ENCODE results near the gene GPR78. TPM values are rescaled to one million over a fixed set of nuclear protein-coding genes. Genes with fewer than 3 reads are reported as not detected.
"Not testable (repeated sequence)": the region's sequence is repeated elsewhere in the genome, so short reads cannot be mapped to it uniquely, and the experiment has no call there.

GPR78 gene
- polyA plus RNA-seq, 1 donor = 1.3 TPM

DNA sequence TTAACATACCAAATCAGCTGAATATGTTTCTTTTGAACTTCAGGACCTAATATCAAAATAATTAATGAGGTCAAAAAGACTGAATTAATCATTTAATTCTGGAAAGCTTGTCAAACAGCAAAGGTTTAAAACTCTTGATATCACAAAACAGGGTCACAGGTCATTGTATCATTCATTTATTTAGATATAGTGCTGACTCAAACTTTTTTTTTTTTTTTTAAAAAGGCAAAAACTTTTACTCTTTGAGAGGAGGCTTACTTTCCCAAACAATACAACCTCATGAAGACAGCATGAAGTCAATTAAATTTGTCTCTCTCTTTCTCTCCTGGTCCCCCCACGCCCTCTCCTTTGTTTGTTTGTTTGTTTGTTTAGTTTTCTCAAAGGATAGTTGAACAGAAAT lies 15.6 kb upstream of the GPR78 start:
- no peak for DNase-seq (ENCODE audit: low read depth)

DNA sequence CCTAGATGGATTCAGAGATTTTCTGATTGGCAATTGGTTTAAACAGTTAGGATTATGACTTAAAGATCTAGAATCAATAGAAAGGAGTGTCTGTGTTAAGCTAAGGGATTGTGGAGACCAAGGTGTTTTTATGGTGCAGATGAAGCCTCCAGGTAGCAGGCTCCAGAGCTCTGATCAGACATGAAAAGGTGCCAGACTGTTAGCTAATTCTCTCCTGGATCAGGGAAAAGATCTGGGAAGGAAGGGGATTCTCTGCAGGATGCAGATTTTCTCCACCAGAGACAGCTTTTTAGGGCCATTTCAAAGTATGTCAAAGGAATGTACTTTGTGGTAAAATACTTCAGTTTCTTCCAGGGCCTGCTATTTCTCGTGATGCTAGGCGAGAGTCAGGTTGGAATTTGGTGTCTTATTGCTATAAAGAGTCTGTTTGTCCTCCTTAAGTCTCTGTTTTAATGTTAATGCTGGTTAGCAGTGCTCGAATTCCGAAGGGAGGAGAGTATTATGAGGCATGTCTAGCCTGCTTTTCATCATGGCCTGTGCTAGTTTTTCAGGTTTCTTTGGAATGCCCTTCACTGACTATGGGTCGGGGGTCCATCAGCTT lies 12.0 kb upstream of the GPR78 start:
- DNase-seq (ENCODE audit: low read depth) = no peak

DNA sequence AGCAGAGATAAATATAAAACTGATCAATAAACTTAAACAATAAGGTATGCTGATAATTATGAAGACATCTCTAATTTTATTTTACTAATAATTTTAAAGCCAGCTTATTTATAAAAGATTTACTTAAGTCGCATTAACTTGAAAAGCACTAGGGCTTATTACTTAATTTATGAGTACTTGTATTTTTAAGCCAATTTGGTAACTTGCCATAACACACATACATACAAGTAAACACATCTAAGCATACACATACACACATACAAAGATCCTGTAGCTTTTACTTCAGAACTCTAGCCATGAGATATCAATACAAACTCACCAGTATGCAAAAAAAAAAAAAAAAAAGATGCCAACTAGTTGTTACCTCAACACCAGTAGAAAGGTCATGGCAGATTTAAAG lies 10.0 kb upstream of the GPR78 start:
- DNase-seq (ENCODE audit: low read depth) = no peak

DNA sequence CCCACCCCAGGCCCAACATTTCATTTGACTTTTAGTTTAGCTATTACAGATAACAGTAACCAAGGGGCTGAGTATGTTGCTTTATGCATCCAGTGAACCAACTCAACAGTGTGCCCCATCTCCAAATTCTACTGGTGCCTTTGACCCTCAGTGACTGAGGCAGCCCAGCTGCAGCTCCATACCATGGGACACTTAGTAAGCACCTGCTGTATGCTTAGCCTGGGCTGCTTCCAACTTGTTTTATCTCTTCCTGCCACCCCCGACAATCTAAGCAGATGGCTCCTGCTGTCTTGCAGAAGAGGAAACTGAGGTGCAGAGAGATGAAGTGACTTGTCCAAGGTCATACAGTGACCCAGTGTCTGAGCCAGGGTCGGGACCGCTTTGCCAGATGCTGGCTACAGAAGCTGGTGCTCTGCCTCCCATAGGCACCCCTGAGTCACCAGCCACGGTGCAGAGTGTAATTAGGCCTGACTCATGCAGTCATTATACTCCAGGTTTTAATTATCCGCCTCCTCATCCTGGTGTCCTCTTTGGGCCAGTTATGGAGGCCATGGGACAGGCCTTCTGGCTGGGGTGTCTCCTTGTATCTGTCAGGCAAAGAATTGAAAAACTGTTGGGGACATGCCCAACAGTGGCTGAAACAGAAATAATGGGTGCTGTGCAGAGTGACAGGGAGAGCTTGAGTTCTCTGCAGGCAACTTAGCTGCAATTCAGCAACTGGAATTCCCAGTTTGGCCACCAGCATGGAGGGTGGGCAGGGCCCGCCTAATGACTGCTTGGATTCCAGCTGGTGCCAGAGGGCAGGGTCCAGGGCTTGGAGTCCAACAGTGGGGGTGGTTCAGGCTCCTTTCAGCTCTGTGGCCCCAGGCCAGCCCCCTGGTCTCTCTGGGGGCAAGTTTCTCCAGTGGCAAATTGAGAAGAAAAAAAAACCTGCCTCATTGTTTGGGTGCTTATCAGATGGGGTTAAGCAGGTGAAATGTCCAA lies 8.2 kb upstream of the GPR78 start:
- DNase-seq (ENCODE audit: low read depth) = no peak

DNA sequence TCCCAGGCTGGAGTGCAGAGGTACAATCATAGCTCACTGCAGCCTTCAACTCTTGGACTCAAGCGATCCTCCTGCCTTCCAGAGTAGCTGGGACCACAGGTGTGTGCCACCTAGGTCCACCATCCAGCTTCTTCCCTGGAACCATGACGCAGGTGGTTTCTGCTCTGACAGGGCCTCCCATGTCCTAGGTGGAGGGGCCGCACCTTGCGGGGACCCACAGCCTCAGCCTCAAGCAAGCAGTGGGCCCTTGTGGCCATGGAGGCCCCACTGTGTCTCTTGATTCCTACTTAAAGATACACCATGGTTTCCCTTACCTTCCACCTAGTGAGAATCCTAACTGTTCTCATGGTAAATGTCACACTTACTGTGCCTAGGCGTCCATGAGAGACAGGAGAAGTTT lies 6.9 kb upstream of the GPR78 start:
- DNase-seq (ENCODE audit: low read depth) = no peak

DNA sequence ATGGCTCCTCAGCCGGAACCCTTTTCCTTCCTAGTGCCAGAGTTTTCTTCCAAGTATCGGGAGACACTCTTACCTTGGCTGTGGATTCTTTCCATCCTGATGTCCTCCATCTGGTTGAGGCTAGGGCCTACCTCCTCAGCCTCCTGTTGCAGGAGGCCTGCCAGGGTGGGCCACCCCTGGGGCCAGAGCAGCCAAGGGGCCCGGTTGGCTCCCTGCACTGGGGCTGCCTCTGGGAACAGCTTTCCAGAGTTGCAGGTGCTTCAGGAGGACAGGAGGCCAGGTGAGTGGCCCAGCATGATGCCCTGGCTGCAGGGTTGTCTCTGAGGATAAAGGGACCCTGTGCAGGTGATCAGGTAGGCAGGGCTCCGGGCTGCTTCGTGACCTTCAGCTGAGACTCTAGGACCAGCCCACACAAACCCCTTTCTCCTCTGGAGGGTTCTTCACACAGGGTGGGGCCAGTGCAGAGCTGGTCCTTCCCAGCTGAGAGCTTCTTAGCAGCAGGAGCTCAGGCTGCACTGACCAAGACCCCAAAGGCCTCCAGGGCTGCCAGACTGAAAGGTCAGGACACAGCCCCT lies 5.3 kb upstream of the GPR78 start:
- no peak for DNase-seq (ENCODE audit: low read depth)

DNA sequence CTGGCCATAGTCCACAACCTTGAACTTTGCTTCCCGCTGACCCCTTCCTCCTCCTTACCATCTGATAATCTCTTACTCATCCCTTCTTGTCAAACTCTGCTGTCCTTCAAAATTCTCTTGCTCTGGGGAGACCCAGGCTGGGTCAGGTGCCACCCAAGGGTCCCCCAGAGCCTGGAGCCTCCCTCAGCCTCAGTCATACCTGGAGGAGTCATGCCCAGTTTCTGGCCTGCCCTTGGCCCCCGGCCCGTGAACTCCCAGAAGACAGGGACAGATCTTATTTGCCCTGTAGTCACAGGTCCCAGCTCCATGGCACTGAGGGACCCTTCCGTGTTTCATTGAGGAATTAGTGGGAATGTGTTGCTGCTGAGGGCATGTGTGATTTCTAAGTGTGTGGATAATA lies 4.7 kb upstream of the GPR78 start:
- DNase-seq (ENCODE audit: low read depth) = no peak

DNA sequence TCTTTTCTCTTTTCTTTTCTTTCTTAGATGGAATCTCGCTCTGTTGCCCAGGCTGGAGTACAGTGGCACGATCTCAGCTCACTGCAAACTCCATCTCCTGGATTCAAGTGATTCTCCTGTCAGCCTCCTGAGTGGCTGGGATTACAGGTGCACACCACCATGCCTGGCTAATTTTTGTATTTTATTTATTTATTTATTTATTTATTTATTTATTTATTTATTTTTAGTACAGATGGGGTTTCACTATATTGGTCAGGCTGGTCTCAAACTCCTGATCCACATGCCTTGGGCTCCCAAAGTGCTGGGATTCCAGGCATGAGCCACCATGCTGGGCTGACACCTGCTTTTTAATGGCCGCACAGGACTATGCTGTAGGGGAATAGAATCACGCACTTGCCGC lies 3.6 kb upstream of the GPR78 start:
- not testable (repeated sequence) for DNase-seq (ENCODE audit: low read depth)

DNA sequence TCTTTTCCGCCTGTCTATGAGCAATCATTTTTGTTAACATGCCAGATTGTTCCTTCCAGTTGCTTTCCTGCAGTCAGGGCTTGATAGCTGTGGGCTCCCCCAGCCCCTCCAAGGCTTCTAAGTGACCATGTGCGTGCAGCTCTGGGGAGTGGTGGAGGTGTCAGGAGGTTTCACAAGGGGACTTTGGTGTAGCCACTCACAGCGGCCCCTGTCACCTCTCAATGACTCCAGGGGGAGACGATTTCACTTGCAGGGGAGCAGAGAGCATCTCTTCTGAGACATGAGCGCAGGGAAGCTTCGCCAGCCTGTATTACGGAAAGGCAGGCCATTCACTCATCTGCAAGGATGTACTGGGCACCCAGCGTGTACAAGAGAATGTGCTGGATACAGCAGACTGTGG lies 3.1 kb upstream of the GPR78 start:
- no peak for DNase-seq (ENCODE audit: low read depth)

DNA sequence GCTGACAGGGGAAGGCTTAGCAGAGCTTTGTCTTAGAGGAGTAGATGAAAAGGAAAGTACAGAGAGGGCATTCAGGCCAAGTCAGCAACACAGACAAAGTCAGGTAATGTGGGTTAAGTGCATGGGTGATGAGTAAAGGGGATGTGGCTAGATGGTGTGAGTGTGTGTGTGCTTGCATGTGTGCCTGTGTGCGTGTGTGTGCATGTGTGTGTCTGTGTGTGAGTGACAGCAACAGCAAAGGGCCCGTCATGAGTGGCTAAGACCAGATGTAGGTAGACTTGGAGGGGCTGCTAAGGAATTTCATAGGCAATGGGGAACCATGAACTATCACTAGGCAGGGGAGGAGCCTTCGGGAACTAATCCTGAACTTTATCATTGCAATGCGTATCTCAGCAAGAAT lies 2.2 kb upstream of the GPR78 start:
- no peak for DNase-seq (ENCODE audit: low read depth)

DNA sequence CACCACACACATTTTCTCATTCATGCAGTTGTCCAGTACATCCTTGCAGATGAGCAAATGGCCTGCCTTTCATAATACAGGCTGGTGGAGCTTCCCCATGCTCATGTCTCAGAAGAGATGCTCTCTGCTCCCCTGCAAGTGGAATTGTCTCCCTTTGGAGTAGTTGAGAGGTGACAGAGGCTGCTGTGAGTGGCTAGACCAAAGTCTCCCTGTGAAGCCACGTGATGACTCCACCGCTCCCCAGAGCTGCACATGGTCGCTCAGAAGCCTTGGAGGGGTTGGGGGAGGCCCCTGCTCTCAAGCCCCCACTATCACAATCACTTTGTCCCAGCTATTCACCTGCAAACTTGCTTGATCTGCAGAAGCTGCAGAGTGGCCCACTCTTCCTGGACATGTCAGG lies 1.5 kb upstream of the GPR78 start:
- DNase-seq (ENCODE audit: low read depth) = no peak

DNA sequence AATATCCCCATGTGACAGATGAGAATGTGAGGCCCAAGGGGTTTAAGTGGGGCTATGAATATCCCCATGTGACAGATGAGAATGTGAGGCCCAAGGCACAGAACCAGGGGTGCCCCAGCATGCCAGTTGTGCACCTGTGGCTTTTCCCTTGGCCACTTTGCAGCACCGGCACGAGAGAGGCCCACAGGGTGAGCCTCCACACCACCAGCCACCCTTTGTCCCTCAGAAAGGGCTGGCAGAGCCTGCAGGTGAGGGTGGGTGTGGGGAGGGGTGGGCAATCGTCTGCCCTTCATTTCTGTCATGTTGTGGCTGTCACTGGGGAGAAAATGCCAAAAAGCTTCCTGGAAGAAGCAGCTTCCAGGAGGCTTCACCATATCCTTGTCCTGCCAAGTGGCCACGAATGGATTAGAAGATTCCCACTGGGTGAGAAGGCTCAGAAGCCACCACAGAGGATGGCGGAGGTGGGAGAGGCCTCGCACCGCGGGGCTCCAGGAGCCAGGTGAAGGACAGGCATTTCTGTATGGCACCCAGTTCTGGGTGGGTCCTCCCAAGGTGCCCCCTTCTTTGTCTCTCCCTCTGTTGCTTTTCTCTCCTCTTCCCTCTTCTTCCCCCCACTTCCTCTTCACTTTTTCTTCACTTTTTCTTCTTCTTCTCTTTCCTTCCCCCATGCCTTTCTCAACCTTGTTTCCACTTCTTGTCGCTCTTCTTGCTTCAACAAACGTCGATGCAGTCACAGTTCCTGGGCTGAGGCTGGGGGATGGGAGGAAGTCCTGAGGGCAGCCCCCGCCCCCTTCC lies 469 bp upstream of the GPR78 start:
- no peak for DNase-seq (ENCODE audit: low read depth)

DNA sequence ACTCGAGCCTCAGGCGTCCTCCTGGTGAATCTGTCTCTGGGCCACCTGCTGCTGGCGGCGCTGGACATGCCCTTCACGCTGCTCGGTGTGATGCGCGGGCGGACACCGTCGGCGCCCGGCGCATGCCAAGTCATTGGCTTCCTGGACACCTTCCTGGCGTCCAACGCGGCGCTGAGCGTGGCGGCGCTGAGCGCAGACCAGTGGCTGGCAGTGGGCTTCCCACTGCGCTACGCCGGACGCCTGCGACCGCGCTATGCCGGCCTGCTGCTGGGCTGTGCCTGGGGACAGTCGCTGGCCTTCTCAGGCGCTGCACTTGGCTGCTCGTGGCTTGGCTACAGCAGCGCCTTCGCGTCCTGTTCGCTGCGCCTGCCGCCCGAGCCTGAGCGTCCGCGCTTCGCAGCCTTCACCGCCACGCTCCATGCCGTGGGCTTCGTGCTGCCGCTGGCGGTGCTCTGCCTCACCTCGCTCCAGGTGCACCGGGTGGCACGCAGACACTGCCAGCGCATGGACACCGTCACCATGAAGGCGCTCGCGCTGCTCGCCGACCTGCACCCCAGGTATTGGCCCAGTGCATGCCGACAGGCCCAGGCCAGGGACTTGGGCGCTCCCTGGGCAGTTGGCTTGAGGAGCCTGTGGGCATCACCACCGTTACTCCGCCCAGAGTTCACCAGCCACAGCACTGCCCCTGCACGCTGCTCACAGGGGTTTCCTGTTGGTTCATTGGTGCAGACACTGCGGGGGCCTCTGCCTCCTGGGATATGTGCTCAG lies 1.1 kb downstream of the GPR78 start:
- DNase-seq (ENCODE audit: low read depth) = no peak

DNA sequence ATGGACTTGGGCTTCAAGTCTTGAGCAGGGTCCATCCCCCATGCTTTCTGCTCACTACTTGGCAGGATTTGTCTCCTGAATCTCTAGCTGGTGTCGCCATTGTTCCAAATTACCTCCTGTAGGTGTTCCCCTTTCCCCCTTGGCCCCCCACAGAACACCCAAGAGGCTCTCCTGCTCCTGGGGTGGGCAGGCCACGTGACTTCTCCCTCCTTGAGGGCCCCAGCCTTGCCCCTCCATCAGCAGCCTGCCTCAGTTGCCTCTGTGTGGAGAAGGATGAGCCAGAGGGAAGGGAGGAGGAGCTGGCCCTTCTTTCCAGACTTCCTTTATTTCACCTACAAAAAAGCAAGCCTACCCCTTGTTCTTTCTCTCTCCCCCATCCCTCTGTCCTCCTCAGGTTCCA lies 1.8 kb downstream of the GPR78 start:
- DNase-seq (ENCODE audit: low read depth) = no peak

DNA sequence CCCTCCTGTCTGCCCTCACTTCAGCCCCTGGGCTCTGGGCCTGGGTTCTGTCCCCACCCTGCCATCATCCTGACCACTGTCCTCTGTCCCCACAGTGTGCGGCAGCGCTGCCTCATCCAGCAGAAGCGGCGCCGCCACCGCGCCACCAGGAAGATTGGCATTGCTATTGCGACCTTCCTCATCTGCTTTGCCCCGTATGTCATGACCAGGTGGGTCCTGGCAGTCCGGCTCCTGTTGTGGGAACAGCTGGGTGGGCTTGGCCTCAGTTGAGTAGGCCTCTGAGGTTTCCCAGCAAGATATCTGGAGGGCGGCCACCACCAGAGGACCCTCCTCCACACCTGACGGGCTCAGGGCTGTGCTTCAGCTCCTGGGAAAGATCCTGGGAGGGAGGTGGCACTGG lies 2.2 kb downstream of the GPR78 start:
- no peak for DNase-seq (ENCODE audit: low read depth)

DNA sequence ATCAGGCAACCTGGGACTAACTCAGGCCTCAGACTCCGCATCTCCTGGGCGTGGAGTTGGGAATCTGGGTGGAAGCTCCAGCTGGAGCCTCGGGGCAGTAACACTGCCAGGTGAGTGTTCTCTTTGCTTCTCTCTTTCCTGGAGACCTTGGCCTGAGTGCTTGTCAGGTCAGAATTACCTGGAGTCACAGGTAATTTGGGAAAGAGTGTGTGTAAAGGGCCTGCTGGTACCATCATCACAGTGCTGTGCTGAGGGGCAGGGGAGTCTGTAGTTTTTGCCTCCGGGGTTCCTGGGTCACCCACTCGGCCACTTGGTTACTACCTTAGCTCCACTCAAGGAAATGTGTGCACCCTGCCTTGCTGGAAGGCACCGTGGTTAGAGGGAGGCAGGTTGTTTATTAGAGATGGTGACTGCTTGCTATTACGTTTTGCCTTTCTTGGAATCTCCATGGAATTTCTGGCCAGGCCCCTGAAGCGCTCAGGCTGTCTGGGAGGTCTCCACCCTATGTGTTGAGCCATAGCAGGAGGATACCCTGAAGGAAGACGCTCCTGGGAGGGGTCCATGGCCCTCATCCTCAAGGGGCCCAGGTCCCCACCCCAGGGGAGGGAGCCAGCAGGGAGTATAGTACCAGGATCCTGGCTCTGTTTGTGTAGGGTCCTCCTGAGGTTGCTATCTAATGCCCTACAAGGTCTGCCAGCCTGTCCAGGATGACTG lies 2.9 kb downstream of the GPR78 start:
- no peak for DNase-seq (ENCODE audit: low read depth)

DNA sequence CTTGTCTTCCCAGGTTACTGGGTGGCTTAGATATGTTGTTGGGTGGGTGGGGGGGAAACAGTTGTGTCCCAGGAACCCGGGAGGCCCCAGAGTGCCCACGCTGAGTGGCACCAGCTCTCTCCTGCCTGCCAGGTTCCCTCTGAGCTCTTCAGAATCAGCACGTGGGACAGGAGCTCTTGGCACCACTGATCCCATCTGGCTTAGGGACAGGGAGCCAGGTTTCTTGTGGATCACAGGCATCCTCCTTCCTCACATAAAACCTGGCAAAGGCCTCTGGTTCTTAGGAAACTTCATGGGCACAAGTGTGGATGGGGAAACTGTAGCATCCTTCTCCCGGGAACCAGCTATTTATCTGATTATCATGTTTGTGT lies 3.4 kb downstream of the GPR78 start:
- DNase-seq (ENCODE audit: low read depth) = no peak

DNA sequence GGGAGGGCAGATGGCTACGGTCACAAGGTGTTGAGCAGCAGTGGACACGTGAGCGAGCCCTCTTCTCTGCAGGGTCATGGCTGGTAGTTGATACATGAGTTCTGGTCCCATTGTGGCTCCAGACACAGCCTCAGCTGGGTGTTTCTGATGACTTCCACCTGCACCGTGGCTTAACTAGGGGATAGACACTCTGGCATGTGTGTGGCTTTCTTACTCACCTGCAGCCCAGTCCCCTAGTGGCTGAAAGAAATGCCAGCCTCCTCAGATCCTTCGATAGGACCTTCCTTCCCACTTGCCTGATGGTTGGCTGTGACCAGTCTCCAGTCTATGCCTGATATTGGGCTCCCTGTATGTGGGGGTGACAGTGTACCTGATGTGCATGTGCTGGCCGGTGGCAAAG lies 5.0 kb downstream of the GPR78 start:
- no peak for DNase-seq (ENCODE audit: low read depth)

DNA sequence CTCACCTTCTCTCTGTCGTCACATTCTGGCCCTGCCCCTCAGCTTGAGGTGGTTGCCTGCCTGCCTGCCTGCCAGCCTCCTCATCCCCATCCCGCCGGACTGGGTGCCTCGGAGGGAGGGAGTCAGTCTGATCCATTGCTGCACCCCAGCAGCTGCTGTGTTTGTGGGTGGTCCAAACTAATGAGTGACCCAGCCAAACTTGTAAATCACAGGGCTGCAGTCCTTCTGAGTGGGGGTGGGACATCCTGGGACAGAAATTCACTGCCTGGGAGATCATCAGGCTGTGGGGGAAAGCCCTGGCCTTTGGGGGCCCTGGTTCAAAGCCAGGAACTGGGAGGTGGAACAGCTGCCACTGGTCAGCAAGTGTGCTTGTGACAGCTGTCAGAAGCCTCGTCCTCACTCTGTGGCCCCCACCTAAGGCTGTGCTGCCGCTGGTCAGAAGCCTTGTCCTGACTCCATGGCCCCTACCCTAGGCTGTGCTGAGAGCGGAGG lies 5.6 kb downstream of the GPR78 start:
- DNase-seq (ENCODE audit: low read depth) = no peak

DNA sequence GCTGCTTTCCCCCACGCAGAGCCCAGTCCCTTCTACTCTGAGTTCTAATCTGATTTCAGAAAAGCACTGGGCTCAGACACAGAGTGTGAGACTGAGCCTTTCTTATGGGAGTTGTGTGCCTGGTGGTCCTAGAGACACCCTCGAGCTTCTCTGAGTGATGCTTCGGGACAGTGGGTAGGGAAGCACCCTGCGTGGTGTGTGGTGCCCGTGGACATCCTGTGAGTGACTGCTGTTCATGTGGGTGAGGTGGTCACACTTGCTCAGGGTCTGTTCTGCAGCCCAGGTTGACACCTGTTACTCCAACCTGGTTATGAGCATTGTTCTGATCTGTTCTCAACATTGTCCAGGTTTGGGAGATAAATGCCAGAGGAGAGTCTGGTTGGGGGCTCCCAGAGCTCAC lies 6.1 kb downstream of the GPR78 start:
- no peak for DNase-seq (ENCODE audit: low read depth)
